ENCODE data around the gene ABLIM1. TPM values are rescaled to one million over a fixed set of nuclear protein-coding genes. Genes with fewer than 3 reads are reported as not detected.

The ABLIM1 gene
- total and polyA plus RNA-seq, 7 experiments from 2014 or later = 109 to 440 (median 357) TPM

GRCh38 chr10:114448897-114449296 lies 209.2 kb downstream of the ABLIM1 start:
- Mint-ChIP-seq H3K4me1 (peaks cover 0 to 35% (median 22%) of the 10 kb centered on the region in 7 donors), H3K27me3 (no peaks in the 10 kb centered on the region), H3K9me3 (no peaks in the 10 kb centered on the region), H3K4me3 (no peak overlapping the region), H3K36me3 (peaks cover 13 to 42% (median 25%) of the 10 kb centered on the region in 5 donors), H3K27ac (peak overlapping the region in 3 of 9 donors; percentile 10 to 42 (median 17))
- Histone ChIP-seq H3K4me3 (ENCODE audit: low read length) (no peak overlapping the region), H3K4me1 (ENCODE audit: control insufficient read depth in 2 of 2, insufficient read depth in 2 of 2, low read length in 2 of 2) (no peaks in the 10 kb centered on the region), H3K36me3 (ENCODE audit: control insufficient read depth in 2 of 3, insufficient read depth in 3 of 3, low read length in 3 of 3) (peaks cover 0 to 79% (median 32%) of the 10 kb centered on the region in 3 experiments), H3K27me3 (ENCODE audit: control insufficient read depth in 2 of 2, insufficient read depth in 2 of 2, low read length in 2 of 2) (no peaks in the 10 kb centered on the region), H3K27ac (ENCODE audit: low read depth, low read length) (no peak overlapping the region), H3K9me3 (ENCODE audit: control insufficient read depth in 2 of 3, low read length in 3 of 3) (no peaks in the 10 kb centered on the region)
- DNase-seq (no peak), ATAC-seq (no peak)
- POLR2A ChIA-PET = interaction anchor here (0.6 to 1.1 kb wide), 2 partner anchors 37 to 93 kb away, joined by 4 read pairs; no protein-coding TSS in a partner anchor
- CTCF ChIA-PET = no interaction called here
- intact Hi-C loops (cut with micrococcal nuclease) = no loop called here

- no peak for ATAC-seq
- Mint-ChIP-seq H3K4me3 (peak overlapping the region in 1 of 10 donors; percentile 12), H3K9me3 (no peaks in the 10 kb centered on the region), H3K27ac (peak overlapping the region in 8 of 9 donors; percentile 2 to 91 (median 70)), H3K27me3 (no peaks in the 10 kb centered on the region), H3K4me1 (peaks cover 0 to 13% (median 5%) of the 10 kb centered on the region in 7 donors), H3K36me3 (peaks cover 8 to 47% (median 26%) of the 10 kb centered on the region in 5 donors)
- intact Hi-C loops (cut with micrococcal nuclease) = no loop called here
- no peak for DNase-seq
- no peaks in the 10 kb centered on the region for H3K4me1 ChIP-seq (ENCODE audit: control insufficient read depth in 2 of 2, insufficient read depth in 2 of 2, low read length in 2 of 2)
- no peak overlapping the region for H3K4me3 ChIP-seq (ENCODE audit: low read length)
- no peaks in the 10 kb centered on the region for H3K9me3 ChIP-seq (ENCODE audit: control insufficient read depth in 2 of 3, low read length in 3 of 3)
- ChIA-PET CTCF (no interaction called here), POLR2A (no interaction called here)
- H3K27ac ChIP-seq (ENCODE audit: low read depth, low read length) = no peak overlapping the region
- H3K27me3 ChIP-seq (ENCODE audit: control insufficient read depth in 2 of 2, insufficient read depth in 2 of 2, low read length in 2 of 2) = no peaks in the 10 kb centered on the region
- H3K36me3 ChIP-seq (ENCODE audit: control insufficient read depth in 2 of 3, insufficient read depth in 3 of 3, low read length in 3 of 3) = peaks cover 0 to 90% (median 24%) of the 10 kb centered on the region in 3 experiments
These were observed 212.7 kb downstream of the ABLIM1 start for GRCh38 chr10:114445332-114445731.

GRCh38 chr10:114444819-114445218 lies 213.3 kb downstream of the ABLIM1 start:
- H3K27ac Mint-ChIP-seq = peak overlapping the region in 8 of 9 donors; percentile 2 to 91 (median 46)
- DNase-seq (no peak), ATAC-seq (no peak)
- Histone ChIP-seq H3K36me3 (ENCODE audit: control insufficient read depth in 2 of 3, insufficient read depth in 3 of 3, low read length in 3 of 3) (peaks cover 0 to 94% (median 30%) of the 10 kb centered on the region in 3 experiments), H3K4me1 (ENCODE audit: control insufficient read depth in 2 of 2, insufficient read depth in 2 of 2, low read length in 2 of 2) (no peaks in the 10 kb centered on the region), H3K4me3 (ENCODE audit: low read length) (no peak overlapping the region), H3K27me3 (ENCODE audit: control insufficient read depth in 2 of 2, insufficient read depth in 2 of 2, low read length in 2 of 2) (no peaks in the 10 kb centered on the region), H3K27ac (ENCODE audit: low read depth, low read length) (no peak overlapping the region), H3K9me3 (ENCODE audit: control insufficient read depth in 2 of 3, low read length in 3 of 3) (no peaks in the 10 kb centered on the region)
- no peaks in the 10 kb centered on the region for H3K27me3 Mint-ChIP-seq
- peaks cover 0 to 13% (median 5%) of the 10 kb centered on the region in 7 donors for H3K4me1 Mint-ChIP-seq
- POLR2A ChIA-PET = no interaction called here
- CTCF ChIA-PET = no interaction called here
- no peak overlapping the region for H3K4me3 Mint-ChIP-seq
- H3K9me3 Mint-ChIP-seq = no peaks in the 10 kb centered on the region
- H3K36me3 Mint-ChIP-seq = peaks cover 10 to 52% (median 31%) of the 10 kb centered on the region in 5 donors
- intact Hi-C loops (cut with micrococcal nuclease) = no loop called here

GRCh38 chr10:114442091-114442630 lies 215.9 kb downstream of the ABLIM1 start:
- Mint-ChIP-seq H3K4me3 (no peak overlapping the region), H3K27me3 (no peaks in the 10 kb centered on the region), H3K27ac (peak overlapping the region in 5 of 9 donors; percentile 28 to 60 (median 41)), H3K36me3 (peaks cover 16 to 73% (median 47%) of the 10 kb centered on the region in 5 donors), H3K9me3 (no peaks in the 10 kb centered on the region), H3K4me1 (peaks cover 0 to 13% (median 5%) of the 10 kb centered on the region in 7 donors)
- intact Hi-C loops (cut with micrococcal nuclease) = no loop called here
- Histone ChIP-seq H3K9me3 (ENCODE audit: control insufficient read depth in 2 of 3, low read length in 3 of 3) (no peaks in the 10 kb centered on the region), H3K36me3 (ENCODE audit: control insufficient read depth in 2 of 3, insufficient read depth in 3 of 3, low read length in 3 of 3) (peaks cover 9 to 98% (median 40%) of the 10 kb centered on the region in 3 experiments), H3K27ac (ENCODE audit: low read depth, low read length) (no peak overlapping the region), H3K4me1 (ENCODE audit: control insufficient read depth in 2 of 2, insufficient read depth in 2 of 2, low read length in 2 of 2) (no peaks in the 10 kb centered on the region), H3K4me3 (ENCODE audit: low read length) (no peak overlapping the region), H3K27me3 (ENCODE audit: control insufficient read depth in 2 of 2, insufficient read depth in 2 of 2, low read length in 2 of 2) (no peaks in the 10 kb centered on the region)
- no peak for ATAC-seq
- no peak for DNase-seq
- ChIA-PET CTCF (interaction anchor here (0.6 kb wide), 1 partner anchor 10 kb away, joined by 3 read pairs; no protein-coding TSS in a partner anchor), POLR2A (no interaction called here)

GRCh38 chr10:114441107-114441506 lies 217.0 kb downstream of the ABLIM1 start:
- no peak for ATAC-seq
- Histone ChIP-seq H3K4me1 (ENCODE audit: control insufficient read depth in 2 of 2, insufficient read depth in 2 of 2, low read length in 2 of 2) (no peaks in the 10 kb centered on the region), H3K36me3 (ENCODE audit: control insufficient read depth in 2 of 3, insufficient read depth in 3 of 3, low read length in 3 of 3) (peaks cover 9 to 98% (median 48%) of the 10 kb centered on the region in 3 experiments), H3K27me3 (ENCODE audit: control insufficient read depth in 2 of 2, insufficient read depth in 2 of 2, low read length in 2 of 2) (no peaks in the 10 kb centered on the region), H3K27ac (ENCODE audit: low read depth, low read length) (no peak overlapping the region), H3K4me3 (ENCODE audit: low read length) (no peak overlapping the region), H3K9me3 (ENCODE audit: control insufficient read depth in 2 of 3, low read length in 3 of 3) (no peaks in the 10 kb centered on the region)
- intact Hi-C loops (cut with micrococcal nuclease) = no loop called here
- ChIA-PET CTCF (no interaction called here), POLR2A (interaction anchor here (0.6 to 1.3 kb wide), 2 partner anchors 21 to 50 kb away, joined by 3 to 4 read pairs; no protein-coding TSS in a partner anchor)
- H3K27me3 Mint-ChIP-seq = no peaks in the 10 kb centered on the region
- peaks cover 0 to 11% (median 5%) of the 10 kb centered on the region in 7 donors for H3K4me1 Mint-ChIP-seq
- peak overlapping the region in 4 of 9 donors; percentile 7 to 72 (median 62) for H3K27ac Mint-ChIP-seq
- no peak overlapping the region for H3K4me3 Mint-ChIP-seq
- peaks cover 16 to 73% (median 52%) of the 10 kb centered on the region in 5 donors for H3K36me3 Mint-ChIP-seq
- DNase-seq = no peak
- H3K9me3 Mint-ChIP-seq = no peaks in the 10 kb centered on the region

GRCh38 chr10:114437473-114438292 lies 220.4 kb downstream of the ABLIM1 start:
- ChIA-PET CTCF (no interaction called here), POLR2A (interaction anchor here (0.5 kb wide), 1 partner anchor 47 kb away, joined by 4 read pairs; no protein-coding TSS in a partner anchor)
- Histone ChIP-seq H3K9me3 (ENCODE audit: control insufficient read depth in 2 of 3, low read length in 3 of 3) (no peaks in the 10 kb centered on the region), H3K27me3 (ENCODE audit: control insufficient read depth in 2 of 2, insufficient read depth in 2 of 2, low read length in 2 of 2) (no peaks in the 10 kb centered on the region), H3K4me1 (ENCODE audit: control insufficient read depth in 2 of 2, insufficient read depth in 2 of 2, low read length in 2 of 2) (no peaks in the 10 kb centered on the region), H3K27ac (ENCODE audit: low read depth, low read length) (no peak overlapping the region), H3K4me3 (ENCODE audit: low read length) (no peak overlapping the region), H3K36me3 (ENCODE audit: control insufficient read depth in 2 of 3, insufficient read depth in 3 of 3, low read length in 3 of 3) (peaks cover 9 to 98% (median 55%) of the 10 kb centered on the region in 3 experiments)
- H3K4me3 Mint-ChIP-seq = no peak overlapping the region
- no peaks in the 10 kb centered on the region for H3K9me3 Mint-ChIP-seq
- DNase-seq = no peak
- no peaks in the 10 kb centered on the region for H3K27me3 Mint-ChIP-seq
- H3K27ac Mint-ChIP-seq = peak overlapping the region in 8 of 9 donors; percentile 2 to 82 (median 30)
- peaks cover 13 to 83% (median 64%) of the 10 kb centered on the region in 5 donors for H3K36me3 Mint-ChIP-seq
- peaks cover 0 to 2% (median 0%) of the 10 kb centered on the region in 7 donors for H3K4me1 Mint-ChIP-seq
- no peak for ATAC-seq
- intact Hi-C loops (cut with micrococcal nuclease) = loop anchor here in 1 of 2 donors (5.0 kb wide), 1 partner anchor 135 kb away; no protein-coding TSS in a partner anchor
